HepG2 (cell line): Measurements from ENCODE around the gene CDC6. TPM values are rescaled to one million over a fixed set of nuclear protein-coding genes. Genes with fewer than 3 reads are reported as not detected.

Experiments used
- BORCS8-MEF2B ChIP-seq: sonication (generic); formaldehyde crosslinking; IDR thresholded peaks from 2 replicates; pipeline ENCODE4 v1.8.0; 2022; ENCODE audit warnings: mild to moderate bottlenecking, missing genetic modification reagents
- CCDC6 ChIP-seq: sonication (generic); formaldehyde crosslinking; IDR thresholded peaks from 2 replicates; pipeline ENCODE4 v1.8.1; 2022; ENCODE audit warnings: mild to moderate bottlenecking, missing genetic modification reagents, moderate library complexity
- CEBPG ChIP-seq: IDR thresholded peaks from 2 replicates; pipeline ENCODE4 v1.6.1; 2016
- MEIS1 ChIP-seq: sonication (generic); formaldehyde crosslinking; IDR thresholded peaks from 2 replicates; pipeline ENCODE4 v1.9.0; 2021; ENCODE audit warnings: mild to moderate bottlenecking, missing genetic modification reagents, moderate library complexity, borderline replicate concordance
- MTA1 ChIP-seq: sonication (generic); formaldehyde crosslinking; IDR thresholded peaks from 2 replicates; pipeline ENCODE4 v1.4.0; 2020; ENCODE audit warnings: missing genetic modification reagents, mild to moderate bottlenecking, borderline replicate concordance
- SPEN ChIP-seq: sonication (generic); formaldehyde crosslinking; IDR thresholded peaks from 2 replicates; pipeline ENCODE4 v1.5.1; 2020; ENCODE audit warnings: low read depth, mild to moderate bottlenecking, missing genetic modification reagents
- TBX2 ChIP-seq: sonication (generic); formaldehyde crosslinking; IDR thresholded peaks from 2 replicates; pipeline ENCODE4 v1.5.0; 2020; ENCODE audit warnings: missing genetic modification reagents, mild to moderate bottlenecking, borderline replicate concordance
- ZMYM3 ChIP-seq: sonication (generic); formaldehyde crosslinking; IDR thresholded peaks from 2 replicates; pipeline ENCODE4 v1.5.1; 2020; ENCODE audit warnings: mild to moderate bottlenecking, missing genetic modification reagents
- ZSCAN21 ChIP-seq: sonication (generic); formaldehyde crosslinking; IDR thresholded peaks from 2 replicates; pipeline ENCODE4 v1.8.0; 2022; ENCODE audit warnings: mild to moderate bottlenecking, missing genetic modification reagents, moderate library complexity, borderline replicate concordance
- polyA plus RNA-seq, 8 experiments: library from polyadenylated mRNA; depleted of rRNA in 3 of 8; stranded (reverse) in 7 of 8; unstranded in 1 of 8; fragments of >200 nt; fragmentation: Illumina TruSeq in 4 of 8; extraction: Trizol in 4 of 8; gene quantifications; 2 replicates each; pipeline versions ENCODE4 v1.2.1 to v1.2.3, GENCODE V29; 2011 to 2016; ENCODE audit warnings: low read depth in 4 of 8, missing spikeins in 1 of 8, mixed read lengths in 1 of 8; ENCODE audit not compliant: insufficient read depth in 1 of 8
- total RNA-seq, 5 experiments: library from RNA; depleted of rRNA; stranded (reverse); fragments of >200 nt; fragmentation: Illumina TruSeq; extraction: Trizol; gene quantifications; 2 replicates each; pipeline ENCODE4 v1.2.3, GENCODE V29; 2016; ENCODE audit warnings: low read depth in 1 of 5
- TF ChIP-seq, protein P1 (sequence below): sonication (generic); formaldehyde crosslinking; IDR thresholded peaks from 2 replicates; pipeline ENCODE4 v1.5.0; 2020; ENCODE audit warnings: mild to moderate bottlenecking, missing genetic modification reagents, borderline replicate concordance
- TF ChIP-seq, protein P2 (sequence below): sonication (generic); formaldehyde crosslinking; IDR thresholded peaks from 2 replicates; pipeline ENCODE4 v1.4.0; 2020; ENCODE audit warnings: missing genetic modification reagents
- TF ChIP-seq, protein P3 (sequence below), 2 experiments: sonication (generic) in 1 of 2; formaldehyde crosslinking in 1 of 2; IDR thresholded peaks; 2 replicates each; pipeline versions ENCODE4 v1.6.1 to v1.9.0; 2014 to 2022; ENCODE audit warnings: antibody characterized with exemption in 1 of 2, borderline replicate concordance in 1 of 2, inconsistent platforms in 1 of 2, low read depth in 1 of 2, missing genetic modification reagents in 1 of 2
- TF ChIP-seq, protein P4 (sequence below): sonication (generic); IDR thresholded peaks from 2 replicates; pipeline ENCODE4 v1.6.1; 2016; ENCODE audit warnings: low read depth, borderline replicate concordance

CDC6 gene
- total and polyA plus RNA-seq, 2 of the 13 experiments (the other 11 are each of a cell fraction or from before 2014, with no cell fraction given), result 17.4 to 114 TPM

DNA sequence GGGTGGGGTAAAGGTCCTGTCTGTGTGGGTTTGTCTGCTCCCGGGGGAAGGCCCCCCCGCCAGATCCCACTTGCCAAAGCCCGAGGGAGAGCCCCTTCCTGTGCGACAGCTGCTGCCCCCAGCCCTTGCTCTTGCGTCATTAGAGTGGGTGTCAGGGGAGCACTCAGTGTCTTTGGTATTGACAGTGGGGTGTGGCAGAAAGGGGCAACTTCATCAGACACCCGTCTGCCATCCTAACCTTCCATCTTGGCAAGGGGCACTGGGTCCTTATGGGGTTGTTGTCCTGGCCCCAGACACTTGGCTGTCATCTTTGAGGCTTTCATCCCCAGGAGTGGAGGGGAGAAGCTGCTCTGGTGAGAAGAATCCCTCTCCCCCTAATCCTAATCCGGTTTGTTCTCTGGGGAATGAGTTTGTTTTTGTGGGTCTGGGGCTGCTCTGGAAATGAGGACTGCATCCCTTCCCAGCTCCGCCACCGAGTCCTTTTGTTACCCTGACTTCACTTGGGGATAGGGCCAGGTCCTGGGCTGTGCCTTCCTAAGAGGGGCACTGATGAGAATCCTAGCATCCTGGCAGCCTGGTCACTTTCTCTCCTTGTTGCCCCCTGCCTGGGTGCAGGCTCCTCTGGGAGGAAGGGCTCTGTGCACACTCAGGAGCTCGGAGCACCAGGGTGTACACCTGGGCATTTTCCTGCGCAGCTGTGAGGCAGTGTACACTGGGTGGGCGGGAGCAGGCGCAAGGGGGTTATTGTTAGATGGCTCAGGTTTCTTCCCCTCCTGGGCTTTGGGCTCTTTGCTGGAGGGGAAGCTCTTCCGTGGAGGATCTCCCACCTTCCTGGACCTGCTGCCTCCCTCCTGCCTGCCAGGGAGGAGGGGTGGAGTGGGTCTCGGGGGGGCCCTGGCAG lies 55.8 kb downstream of the CDC6 start (continued):
- TF ChIP-seq BORCS8-MEF2B (CRISPR knock-in tag), result no peak
- TF ChIP-seq, protein P1, sequence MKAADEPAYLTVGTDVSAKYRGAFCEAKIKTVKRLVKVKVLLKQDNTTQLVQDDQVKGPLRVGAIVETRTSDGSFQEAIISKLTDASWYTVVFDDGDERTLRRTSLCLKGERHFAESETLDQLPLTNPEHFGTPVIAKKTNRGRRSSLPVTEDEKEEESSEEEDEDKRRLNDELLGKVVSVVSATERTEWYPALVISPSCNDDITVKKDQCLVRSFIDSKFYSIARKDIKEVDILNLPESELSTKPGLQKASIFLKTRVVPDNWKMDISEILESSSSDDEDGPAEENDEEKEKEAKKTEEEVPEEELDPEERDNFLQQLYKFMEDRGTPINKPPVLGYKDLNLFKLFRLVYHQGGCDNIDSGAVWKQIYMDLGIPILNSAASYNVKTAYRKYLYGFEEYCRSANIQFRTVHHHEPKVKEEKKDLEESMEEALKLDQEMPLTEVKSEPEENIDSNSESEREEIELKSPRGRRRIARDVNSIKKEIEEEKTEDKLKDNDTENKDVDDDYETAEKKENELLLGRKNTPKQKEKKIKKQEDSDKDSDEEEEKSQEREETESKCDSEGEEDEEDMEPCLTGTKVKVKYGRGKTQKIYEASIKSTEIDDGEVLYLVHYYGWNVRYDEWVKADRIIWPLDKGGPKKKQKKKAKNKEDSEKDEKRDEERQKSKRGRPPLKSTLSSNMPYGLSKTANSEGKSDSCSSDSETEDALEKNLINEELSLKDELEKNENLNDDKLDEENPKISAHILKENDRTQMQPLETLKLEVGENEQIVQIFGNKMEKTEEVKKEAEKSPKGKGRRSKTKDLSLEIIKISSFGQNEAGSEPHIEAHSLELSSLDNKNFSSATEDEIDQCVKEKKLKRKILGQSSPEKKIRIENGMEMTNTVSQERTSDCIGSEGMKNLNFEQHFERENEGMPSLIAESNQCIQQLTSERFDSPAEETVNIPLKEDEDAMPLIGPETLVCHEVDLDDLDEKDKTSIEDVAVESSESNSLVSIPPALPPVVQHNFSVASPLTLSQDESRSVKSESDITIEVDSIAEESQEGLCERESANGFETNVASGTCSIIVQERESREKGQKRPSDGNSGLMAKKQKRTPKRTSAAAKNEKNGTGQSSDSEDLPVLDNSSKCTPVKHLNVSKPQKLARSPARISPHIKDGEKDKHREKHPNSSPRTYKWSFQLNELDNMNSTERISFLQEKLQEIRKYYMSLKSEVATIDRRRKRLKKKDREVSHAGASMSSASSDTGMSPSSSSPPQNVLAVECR (CRISPR knock-in tag), result 0 out of 2 replicates have a peak, but pooled peaks have one; percentile 12
- TF ChIP-seq, protein P2, sequence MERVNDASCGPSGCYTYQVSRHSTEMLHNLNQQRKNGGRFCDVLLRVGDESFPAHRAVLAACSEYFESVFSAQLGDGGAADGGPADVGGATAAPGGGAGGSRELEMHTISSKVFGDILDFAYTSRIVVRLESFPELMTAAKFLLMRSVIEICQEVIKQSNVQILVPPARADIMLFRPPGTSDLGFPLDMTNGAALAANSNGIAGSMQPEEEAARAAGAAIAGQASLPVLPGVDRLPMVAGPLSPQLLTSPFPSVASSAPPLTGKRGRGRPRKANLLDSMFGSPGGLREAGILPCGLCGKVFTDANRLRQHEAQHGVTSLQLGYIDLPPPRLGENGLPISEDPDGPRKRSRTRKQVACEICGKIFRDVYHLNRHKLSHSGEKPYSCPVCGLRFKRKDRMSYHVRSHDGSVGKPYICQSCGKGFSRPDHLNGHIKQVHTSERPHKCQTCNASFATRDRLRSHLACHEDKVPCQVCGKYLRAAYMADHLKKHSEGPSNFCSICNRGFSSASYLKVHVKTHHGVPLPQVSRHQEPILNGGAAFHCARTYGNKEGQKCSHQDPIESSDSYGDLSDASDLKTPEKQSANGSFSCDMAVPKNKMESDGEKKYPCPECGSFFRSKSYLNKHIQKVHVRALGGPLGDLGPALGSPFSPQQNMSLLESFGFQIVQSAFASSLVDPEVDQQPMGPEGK (CRISPR knock-in tag), result peak; percentile 77
- TF ChIP-seq TBX2 (CRISPR knock-in tag), result 0 out of 2 replicates have a peak, but pooled peaks have one; percentile 8
- 0 out of 2 replicates have a peak, but pooled peaks have one; percentile 11 for TF ChIP-seq CCDC6 (CRISPR knock-in tag)
- peak; percentile 65; the same call in 1 of the 2 replicates for TF ChIP-seq MEIS1 (CRISPR knock-in tag)
- TF ChIP-seq SPEN (CRISPR knock-in tag), result no peak
- TF ChIP-seq ZMYM3 (CRISPR knock-in tag), result no peak
- peak; percentile 70; the same call in 1 of the 2 replicates for TF ChIP-seq MTA1 (CRISPR knock-in tag)
- TF ChIP-seq, protein P3, sequence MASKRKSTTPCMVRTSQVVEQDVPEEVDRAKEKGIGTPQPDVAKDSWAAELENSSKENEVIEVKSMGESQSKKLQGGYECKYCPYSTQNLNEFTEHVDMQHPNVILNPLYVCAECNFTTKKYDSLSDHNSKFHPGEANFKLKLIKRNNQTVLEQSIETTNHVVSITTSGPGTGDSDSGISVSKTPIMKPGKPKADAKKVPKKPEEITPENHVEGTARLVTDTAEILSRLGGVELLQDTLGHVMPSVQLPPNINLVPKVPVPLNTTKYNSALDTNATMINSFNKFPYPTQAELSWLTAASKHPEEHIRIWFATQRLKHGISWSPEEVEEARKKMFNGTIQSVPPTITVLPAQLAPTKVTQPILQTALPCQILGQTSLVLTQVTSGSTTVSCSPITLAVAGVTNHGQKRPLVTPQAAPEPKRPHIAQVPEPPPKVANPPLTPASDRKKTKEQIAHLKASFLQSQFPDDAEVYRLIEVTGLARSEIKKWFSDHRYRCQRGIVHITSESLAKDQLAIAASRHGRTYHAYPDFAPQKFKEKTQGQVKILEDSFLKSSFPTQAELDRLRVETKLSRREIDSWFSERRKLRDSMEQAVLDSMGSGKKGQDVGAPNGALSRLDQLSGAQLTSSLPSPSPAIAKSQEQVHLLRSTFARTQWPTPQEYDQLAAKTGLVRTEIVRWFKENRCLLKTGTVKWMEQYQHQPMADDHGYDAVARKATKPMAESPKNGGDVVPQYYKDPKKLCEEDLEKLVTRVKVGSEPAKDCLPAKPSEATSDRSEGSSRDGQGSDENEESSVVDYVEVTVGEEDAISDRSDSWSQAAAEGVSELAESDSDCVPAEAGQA (IDR thresholded peaks at IDR 0.05; ENCODE audit: low read depth), result 0 out of 2 replicates have a peak, but pooled peaks have one; percentile 18
- TF ChIP-seq, protein P3 (CRISPR knock-in tag; IDR thresholded peaks at IDR 0.05; ENCODE audit: borderline replicate concordance), result no peak
- TF ChIP-seq, protein P4, sequence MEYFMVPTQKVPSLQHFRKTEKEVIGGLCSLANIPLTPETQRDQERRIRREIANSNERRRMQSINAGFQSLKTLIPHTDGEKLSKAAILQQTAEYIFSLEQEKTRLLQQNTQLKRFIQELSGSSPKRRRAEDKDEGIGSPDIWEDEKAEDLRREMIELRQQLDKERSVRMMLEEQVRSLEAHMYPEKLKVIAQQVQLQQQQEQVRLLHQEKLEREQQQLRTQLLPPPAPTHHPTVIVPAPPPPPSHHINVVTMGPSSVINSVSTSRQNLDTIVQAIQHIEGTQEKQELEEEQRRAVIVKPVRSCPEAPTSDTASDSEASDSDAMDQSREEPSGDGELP, result 0 out of 2 replicates have a peak, but pooled peaks have one; percentile 27
- peak; percentile 48; the same call in 1 of the 2 replicates for TF ChIP-seq CEBPG (CRISPR knock-in tag)
- 0 out of 2 replicates have a peak, but pooled peaks have one; percentile 9 for TF ChIP-seq ZSCAN21
